GM23338 (cell line): ENCODE measurements around the gene PDCD4.

Experiments used
- NANOG ChIP-seq: IDR thresholded peaks from 2 replicates; pipeline ENCODE4 v1.6.1; 2016; ENCODE audit warnings: antibody characterized with exemption, borderline replicate concordance
- POLR2AphosphoS5 ChIP-seq: IDR thresholded peaks from 2 replicates; pipeline ENCODE4 v1.6.1; 2016; ENCODE audit warnings: antibody characterized with exemption, low read depth
- TF ChIP-seq, protein P1 (sequence below), 2 experiments: fragments of 200-600 bp in 1 of 2; sonication (generic) in 1 of 2; conservative IDR thresholded peaks; 2 replicates each; pipeline versions ENCODE4 v1.5.1 to v1.6.1; 2016 to 2017; ENCODE audit warnings: antibody characterized with exemption in 2 of 2, low read depth in 2 of 2, mild to moderate bottlenecking in 2 of 2, moderate library complexity in 1 of 2
- TF ChIP-seq, protein P2 (sequence below): IDR thresholded peaks from one replicate; pipeline ENCODE4 v1.6.1; 2018; ENCODE audit warnings: antibody characterized with exemption; ENCODE audit not compliant: unreplicated experiment

DNA sequence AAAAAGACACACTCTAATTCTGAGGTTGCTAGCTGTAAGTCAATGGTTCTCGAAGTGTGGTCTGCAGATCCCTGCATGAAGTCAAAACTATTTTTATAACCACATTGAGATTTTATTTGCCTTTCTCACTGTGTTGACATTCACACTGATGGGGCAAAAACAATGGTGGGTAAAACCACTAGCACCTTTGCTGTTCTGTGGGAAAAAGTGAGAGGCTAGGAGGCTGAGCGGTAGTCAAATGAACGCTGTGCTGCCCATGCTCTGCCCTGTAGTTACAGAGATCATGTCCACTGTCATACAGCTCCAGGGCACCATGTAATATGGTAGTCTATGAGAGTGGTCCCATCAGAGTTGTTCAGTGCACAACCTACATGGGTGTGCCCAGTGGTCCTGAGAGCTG is 21.6 kb upstream of the PDCD4 start:
- TF ChIP-seq, protein P1, sequence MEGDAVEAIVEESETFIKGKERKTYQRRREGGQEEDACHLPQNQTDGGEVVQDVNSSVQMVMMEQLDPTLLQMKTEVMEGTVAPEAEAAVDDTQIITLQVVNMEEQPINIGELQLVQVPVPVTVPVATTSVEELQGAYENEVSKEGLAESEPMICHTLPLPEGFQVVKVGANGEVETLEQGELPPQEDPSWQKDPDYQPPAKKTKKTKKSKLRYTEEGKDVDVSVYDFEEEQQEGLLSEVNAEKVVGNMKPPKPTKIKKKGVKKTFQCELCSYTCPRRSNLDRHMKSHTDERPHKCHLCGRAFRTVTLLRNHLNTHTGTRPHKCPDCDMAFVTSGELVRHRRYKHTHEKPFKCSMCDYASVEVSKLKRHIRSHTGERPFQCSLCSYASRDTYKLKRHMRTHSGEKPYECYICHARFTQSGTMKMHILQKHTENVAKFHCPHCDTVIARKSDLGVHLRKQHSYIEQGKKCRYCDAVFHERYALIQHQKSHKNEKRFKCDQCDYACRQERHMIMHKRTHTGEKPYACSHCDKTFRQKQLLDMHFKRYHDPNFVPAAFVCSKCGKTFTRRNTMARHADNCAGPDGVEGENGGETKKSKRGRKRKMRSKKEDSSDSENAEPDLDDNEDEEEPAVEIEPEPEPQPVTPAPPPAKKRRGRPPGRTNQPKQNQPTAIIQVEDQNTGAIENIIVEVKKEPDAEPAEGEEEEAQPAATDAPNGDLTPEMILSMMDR (conservative IDR thresholded peaks at IDR 0.05; ENCODE audit: low read depth in 2 of 2): no peak
- no peak for TF ChIP-seq POLR2AphosphoS5
- no peak for TF ChIP-seq NANOG
- TF ChIP-seq, protein P2, sequence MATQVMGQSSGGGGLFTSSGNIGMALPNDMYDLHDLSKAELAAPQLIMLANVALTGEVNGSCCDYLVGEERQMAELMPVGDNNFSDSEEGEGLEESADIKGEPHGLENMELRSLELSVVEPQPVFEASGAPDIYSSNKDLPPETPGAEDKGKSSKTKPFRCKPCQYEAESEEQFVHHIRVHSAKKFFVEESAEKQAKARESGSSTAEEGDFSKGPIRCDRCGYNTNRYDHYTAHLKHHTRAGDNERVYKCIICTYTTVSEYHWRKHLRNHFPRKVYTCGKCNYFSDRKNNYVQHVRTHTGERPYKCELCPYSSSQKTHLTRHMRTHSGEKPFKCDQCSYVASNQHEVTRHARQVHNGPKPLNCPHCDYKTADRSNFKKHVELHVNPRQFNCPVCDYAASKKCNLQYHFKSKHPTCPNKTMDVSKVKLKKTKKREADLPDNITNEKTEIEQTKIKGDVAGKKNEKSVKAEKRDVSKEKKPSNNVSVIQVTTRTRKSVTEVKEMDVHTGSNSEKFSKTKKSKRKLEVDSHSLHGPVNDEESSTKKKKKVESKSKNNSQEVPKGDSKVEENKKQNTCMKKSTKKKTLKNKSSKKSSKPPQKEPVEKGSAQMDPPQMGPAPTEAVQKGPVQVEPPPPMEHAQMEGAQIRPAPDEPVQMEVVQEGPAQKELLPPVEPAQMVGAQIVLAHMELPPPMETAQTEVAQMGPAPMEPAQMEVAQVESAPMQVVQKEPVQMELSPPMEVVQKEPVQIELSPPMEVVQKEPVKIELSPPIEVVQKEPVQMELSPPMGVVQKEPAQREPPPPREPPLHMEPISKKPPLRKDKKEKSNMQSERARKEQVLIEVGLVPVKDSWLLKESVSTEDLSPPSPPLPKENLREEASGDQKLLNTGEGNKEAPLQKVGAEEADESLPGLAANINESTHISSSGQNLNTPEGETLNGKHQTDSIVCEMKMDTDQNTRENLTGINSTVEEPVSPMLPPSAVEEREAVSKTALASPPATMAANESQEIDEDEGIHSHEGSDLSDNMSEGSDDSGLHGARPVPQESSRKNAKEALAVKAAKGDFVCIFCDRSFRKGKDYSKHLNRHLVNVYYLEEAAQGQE: no peak
